GM20000 (cell line): ENCODE measurements around the gene KY.

Experiments used
- DNase-seq: peaks from one replicate; pipeline ENCODE4 v3.0.0; 2012; ENCODE audit warnings: low spot score
- CTCF ChIP-seq: IDR thresholded peaks from 2 replicates; pipeline ENCODE4 v1.5.1; 2012; ENCODE audit warnings: mild to moderate bottlenecking, control low read depth; ENCODE audit errors: extremely low read depth, missing control alignments

KY gene

DNA sequence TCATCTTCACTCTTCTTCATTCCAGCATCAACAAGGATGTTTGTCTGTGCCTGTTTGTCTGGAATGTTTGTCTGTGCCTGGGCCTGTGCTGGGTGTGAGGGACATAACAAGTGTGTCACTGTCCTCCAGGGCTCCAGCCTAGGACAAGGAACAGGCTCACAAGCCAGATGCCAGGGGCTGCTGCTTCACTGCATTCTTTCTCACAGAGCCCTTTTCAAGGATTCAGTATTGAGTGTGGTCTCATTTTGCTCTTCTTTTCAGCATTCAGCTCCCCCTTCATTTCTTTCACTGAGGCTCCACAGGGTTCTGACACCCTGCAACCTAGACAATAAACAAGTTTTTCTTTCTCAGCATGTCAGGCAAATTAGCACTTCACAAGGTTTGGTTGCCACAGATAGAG lies 43.6 kb upstream of the KY start:
- DNase-seq, result no peak
- TF ChIP-seq CTCF, result no peak

GRCh38 chr3:134693804-134694203 lies 43.0 kb upstream of the KY start:
- TF ChIP-seq CTCF, result no peak
- no peak for DNase-seq

- TF ChIP-seq CTCF, result no peak
- no peak for DNase-seq
Measured at GRCh38 chr3:134693226-134693625, 42.4 kb upstream of the KY start.

DNA sequence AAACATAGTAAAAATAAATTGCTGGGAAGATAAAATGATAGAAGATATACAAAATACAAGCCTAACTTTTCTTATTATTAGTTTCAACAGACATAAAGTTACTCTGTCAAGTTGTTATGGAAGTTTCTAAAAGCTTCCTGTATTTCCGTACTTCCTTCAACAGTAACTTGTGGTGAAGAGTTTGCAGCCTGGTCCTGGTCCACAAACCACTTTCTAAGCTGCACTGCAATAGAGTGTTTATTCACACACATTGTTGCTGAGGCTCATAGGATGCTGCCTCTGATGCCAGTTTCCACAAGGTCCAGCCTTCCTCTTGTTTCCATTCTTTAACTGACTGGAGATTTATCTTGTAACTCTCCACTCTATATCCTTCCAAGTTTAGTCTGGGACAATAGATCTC lies 39.4 kb upstream of the KY start:
- DNase-seq, result no peak
- no peak for TF ChIP-seq CTCF

GRCh38 chr3:134687642-134688041 lies 36.8 kb upstream of the KY start:
- no peak for TF ChIP-seq CTCF
- DNase-seq, result no peak

GRCh38 chr3:134685929-134686802 lies 35.3 kb upstream of the KY start:
- no peak for DNase-seq
- TF ChIP-seq CTCF, result no peak

DNA sequence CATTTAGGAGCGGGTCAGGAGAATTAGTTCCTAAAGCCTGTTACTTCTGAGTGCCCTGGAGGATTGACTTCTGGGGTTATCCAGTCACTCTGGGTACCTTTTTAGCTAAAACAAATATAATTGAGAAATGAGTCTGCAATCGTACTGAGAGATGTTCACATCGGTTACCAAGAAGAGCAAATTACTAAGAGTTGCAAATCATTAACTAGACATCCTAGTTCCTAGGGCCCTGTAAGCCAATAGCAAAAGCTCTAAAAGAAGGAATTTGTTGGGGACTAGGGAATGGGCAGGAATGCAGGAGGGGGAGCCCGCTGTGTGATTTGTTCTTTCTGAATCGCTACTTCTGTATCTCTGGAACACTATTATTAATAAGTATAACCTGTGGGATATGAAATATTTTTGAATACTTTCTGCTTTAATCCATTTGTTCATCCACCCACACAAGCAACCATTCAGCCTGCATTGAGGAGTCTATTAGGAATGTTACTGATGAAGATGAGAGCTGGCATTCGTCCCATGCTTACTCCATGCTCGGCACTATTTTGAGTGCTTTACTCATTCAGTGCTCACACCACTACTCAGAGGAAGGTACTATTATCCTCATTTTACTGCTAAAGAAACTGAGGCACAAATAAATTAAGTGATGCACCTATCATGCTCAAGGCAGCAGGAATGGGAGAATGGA lies 31.5 kb upstream of the KY start:
- no peak for TF ChIP-seq CTCF
- DNase-seq, result no peak
